Esophagus squamous epithelium (tissue), 4 donors: ENCODE data around the gene DLX1.

Experiments
- POLR2A ChIP-seq, 4 donors: fragments of 450-650 bp; IDR thresholded peaks; one replicate each; pipeline ENCODE4 v1.6.1; 2017; ENCODE audit warnings: antibody characterized with exemption in 4 of 4, mild to moderate bottlenecking in 4 of 4, moderate library complexity in 3 of 4
- TF ChIP-seq, protein P1 (sequence below), 6 experiments: fragments of 450-650 bp in 4 of 6; fragments of 200-600 bp in 2 of 6; sonication (generic) in 2 of 6; IDR thresholded peaks; one replicate each; pipeline ENCODE4 v1.5.1; 2016 to 2019; ENCODE audit warnings: antibody characterized with exemption in 6 of 6, mild to moderate bottlenecking in 4 of 6, moderate library complexity in 4 of 6

- TF ChIP-seq POLR2A (IDR thresholded peaks at IDR 0.05), result no peak
- TF ChIP-seq, protein P1, sequence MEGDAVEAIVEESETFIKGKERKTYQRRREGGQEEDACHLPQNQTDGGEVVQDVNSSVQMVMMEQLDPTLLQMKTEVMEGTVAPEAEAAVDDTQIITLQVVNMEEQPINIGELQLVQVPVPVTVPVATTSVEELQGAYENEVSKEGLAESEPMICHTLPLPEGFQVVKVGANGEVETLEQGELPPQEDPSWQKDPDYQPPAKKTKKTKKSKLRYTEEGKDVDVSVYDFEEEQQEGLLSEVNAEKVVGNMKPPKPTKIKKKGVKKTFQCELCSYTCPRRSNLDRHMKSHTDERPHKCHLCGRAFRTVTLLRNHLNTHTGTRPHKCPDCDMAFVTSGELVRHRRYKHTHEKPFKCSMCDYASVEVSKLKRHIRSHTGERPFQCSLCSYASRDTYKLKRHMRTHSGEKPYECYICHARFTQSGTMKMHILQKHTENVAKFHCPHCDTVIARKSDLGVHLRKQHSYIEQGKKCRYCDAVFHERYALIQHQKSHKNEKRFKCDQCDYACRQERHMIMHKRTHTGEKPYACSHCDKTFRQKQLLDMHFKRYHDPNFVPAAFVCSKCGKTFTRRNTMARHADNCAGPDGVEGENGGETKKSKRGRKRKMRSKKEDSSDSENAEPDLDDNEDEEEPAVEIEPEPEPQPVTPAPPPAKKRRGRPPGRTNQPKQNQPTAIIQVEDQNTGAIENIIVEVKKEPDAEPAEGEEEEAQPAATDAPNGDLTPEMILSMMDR (IDR thresholded peaks at IDR 0.05), result no peak
Measured at GRCh38 chr2:172091000-172091641, 5.8 kb downstream of the DLX1 start.
